Suppressor macrophage (primary cell): Measurements from ENCODE around the gene QRICH2.
A peak's percentile ranks its signal among the peaks of the same experiment; 100 is the strongest.
"Not testable (repeated sequence)": the region's sequence is repeated elsewhere in the genome, so short reads cannot be mapped to it uniquely, and the experiment has no call there.

Experiments
- DNase-seq, 4 experiments: peaks; one replicate each; pipeline ENCODE4 v3.0.0-alpha.2; 2020 to 2022

QRICH2 gene

GRCh38 chr17:76265624-76266243 is 42.3 kb downstream of the QRICH2 start:
- DNase-seq, result peak; percentile 55 to 82 (median 66)

- DNase-seq, result peak; percentile 100
These were observed 43.1 kb downstream of the QRICH2 start, which contains the start of gene UBALD2 for GRCh38 chr17:76264755-76265623. UBALD2 (plus strand) TSS chr17:76265348; CDS start chr17:76265506, 158 bp downstream.

GRCh38 chr17:76264425-76264754 is 43.7 kb downstream of the QRICH2 start:
- DNase-seq, result no peak

- DNase-seq, result no peak
These were observed 44.2 kb downstream of the QRICH2 start for GRCh38 chr17:76263896-76264295.

- DNase-seq, result peak; percentile 55 to 80 (median 78)
These were observed 45.2 kb downstream of the QRICH2 start for GRCh38 chr17:76262732-76263344.

GRCh38 chr17:76261421-76262215 is 46.5 kb downstream of the QRICH2 start:
- DNase-seq, result peak in 1 of 4 experiments; percentile 25

GRCh38 chr17:76260669-76261068 is 47.4 kb downstream of the QRICH2 start:
- DNase-seq, result no peak

GRCh38 chr17:76260220-76260619 is 47.9 kb downstream of the QRICH2 start:
- no peak for DNase-seq

- DNase-seq, result not testable (repeated sequence)
These were observed 51.5 kb downstream of the QRICH2 start for GRCh38 chr17:76256430-76257050.

- no peak for DNase-seq
These were observed 52.2 kb downstream of the QRICH2 start for GRCh38 chr17:76255801-76256429.

- no peak for DNase-seq
These were observed 53.8 kb downstream of the QRICH2 start for GRCh38 chr17:76254275-76254674.

GRCh38 chr17:76253841-76254240 is 54.2 kb downstream of the QRICH2 start:
- no peak for DNase-seq

GRCh38 chr17:76252967-76253766 is 54.9 kb downstream of the QRICH2 start:
- DNase-seq, result peak in 2 of 4 experiments; percentile 34 to 42

GRCh38 chr17:76252040-76252954 is 55.8 kb downstream of the QRICH2 start:
- peak; percentile 93 to 98 (median 95) for DNase-seq

- DNase-seq, result no peak
These were observed 56.5 kb downstream of the QRICH2 start for GRCh38 chr17:76251478-76252039.

- no peak for DNase-seq
These were observed 57.9 kb downstream of the QRICH2 start for GRCh38 chr17:76250141-76250540.

GRCh38 chr17:76248013-76248782 is 59.9 kb downstream of the QRICH2 start:
- no peak for DNase-seq

GRCh38 chr17:76247304-76247703 is 60.8 kb downstream of the QRICH2 start:
- DNase-seq, result no peak
